OCI-LY7 (cell line): ENCODE data around the gene CCDC73. TPM values are rescaled to one million over a fixed set of nuclear protein-coding genes. Genes with fewer than 3 reads are reported as not detected.

Experiments used
- BruUV-seq: library from RNA; stranded (reverse); fragments of 400-500 nt; replicated peaks from 2 replicates; lab custom pipeline; 2021; lab: Mats Ljungman, UMichigan
- CTCF ChIA-PET: fragments of 300-600 bp; sonication (Branson Sonifier 250); formaldehyde crosslinking; loops from one replicate; lab custom pipeline; 2022; ENCODE audit warnings: antibody characterized with exemption; ENCODE audit not compliant: unreplicated experiment; lab: Charles Lee
- POLR2A ChIA-PET: fragments of 300-600 bp; sonication (Branson Sonifier 250); formaldehyde crosslinking; loops from one replicate; lab custom pipeline; 2022; ENCODE audit warnings: antibody characterized with exemption; lab: Charles Lee
- DNase-seq: peaks from one replicate; pipeline ENCODE4 v3.0.0-alpha.2; 2015; ENCODE audit warnings: low spot score
- H2AFZ ChIP-seq: fragments of 200-600 bp; sonication (generic), shearing (Covaris generic); 2 replicates; pipeline ENCODE4 v1.6.1; 2014; ENCODE audit warnings: mild to moderate bottlenecking, antibody characterized with exemption, low read length, moderate library complexity
- H3K27ac ChIP-seq: fragments of 200-600 bp; sonication (generic); 2 replicates; pipeline ENCODE4 v1.5.1; 2014; ENCODE audit warnings: mixed run types, low read depth, mild to moderate bottlenecking, moderate library complexity, low read length, inconsistent platforms; ENCODE audit not compliant: poor library complexity, severe bottlenecking
- H3K36me3 ChIP-seq: fragments of 200-600 bp; sonication (generic); 2 replicates; pipeline ENCODE4 v1.6.1; 2014; ENCODE audit warnings: mild to moderate bottlenecking, antibody characterized with exemption, low read length, moderate library complexity, mixed read lengths; ENCODE audit not compliant: insufficient read depth
- H3K4me1 ChIP-seq: fragments of 200-600 bp; sonication (generic); 2 replicates; pipeline ENCODE4 v1.5.1; 2014; ENCODE audit warnings: mild to moderate bottlenecking, low read length; ENCODE audit not compliant: insufficient read depth, poor library complexity, severe bottlenecking
- H3K4me2 ChIP-seq: fragments of 200-600 bp; sonication (generic); 2 replicates; pipeline ENCODE4 v1.6.1; 2014; ENCODE audit warnings: mild to moderate bottlenecking, low read length
- H3K4me3 ChIP-seq: fragments of 200-600 bp; sonication (generic); 2 replicates; pipeline ENCODE4 v1.5.1; 2014; ENCODE audit warnings: mild to moderate bottlenecking, low read depth, low read length; ENCODE audit not compliant: poor library complexity, severe bottlenecking
- H3K79me2 ChIP-seq: fragments of 200-600 bp; sonication (generic); 2 replicates; pipeline ENCODE4 v1.6.1; 2016; ENCODE audit warnings: low read depth, mild to moderate bottlenecking, low read length, moderate library complexity, mixed read lengths; ENCODE audit not compliant: insufficient read depth
- H3K9me2 ChIP-seq: fragments of 200-600 bp; sonication (generic); 2 replicates; pipeline ENCODE4 v1.6.1; 2016; ENCODE audit warnings: mild to moderate bottlenecking, low read length, mixed read lengths; ENCODE audit not compliant: insufficient read depth
- H3K9me3 ChIP-seq: fragments of 200-600 bp; sonication (generic); 2 replicates; pipeline ENCODE4 v1.6.1; 2014; ENCODE audit warnings: mild to moderate bottlenecking, mixed run types, low read length, mixed read lengths
- H4K20me1 ChIP-seq: fragments of 200-600 bp; sonication (generic); 2 replicates; pipeline ENCODE4 v1.6.1; 2014; ENCODE audit warnings: mild to moderate bottlenecking, antibody characterized with exemption, low read length, moderate library complexity, mixed read lengths; ENCODE audit not compliant: insufficient read depth
- EZH2phosphoT487 ChIP-seq: fragments of 200-600 bp; sonication (generic); IDR thresholded peaks from 2 replicates; pipeline ENCODE4 v1.6.1; 2018; ENCODE audit warnings: low read depth, borderline replicate concordance, mild to moderate bottlenecking, mixed run types, antibody characterized with exemption, low read length, moderate library complexity, mixed read lengths
- intact Hi-C: fragments of 100-400 bp; cut with micrococcal nuclease; formaldehyde crosslinking; loops from one replicate; pipeline ENCODE4 v1.10.0; 2022; ENCODE audit not compliant: unreplicated experiment
- total RNA-seq, 2 experiments: library from RNA; depleted of rRNA in 1 of 2; stranded (reverse); fragments of >200 nt in 1 of 2; shearing (Covaris generic) in 1 of 2; gene quantifications; 2 replicates each; pipeline ENCODE4 v1.2.3, GENCODE V29; 2014 to 2022
- TF ChIP-seq, protein P1 (sequence below): fragments of 200-600 bp; sonication (generic); conservative IDR thresholded peaks from 2 replicates; pipeline ENCODE4 v1.5.1; 2014; ENCODE audit warnings: mild to moderate bottlenecking, antibody characterized with exemption, low read length, moderate library complexity, mixed read lengths

Gene CCDC73
- total RNA-seq, 2 experiments from 2014 or later = not detected

DNA sequence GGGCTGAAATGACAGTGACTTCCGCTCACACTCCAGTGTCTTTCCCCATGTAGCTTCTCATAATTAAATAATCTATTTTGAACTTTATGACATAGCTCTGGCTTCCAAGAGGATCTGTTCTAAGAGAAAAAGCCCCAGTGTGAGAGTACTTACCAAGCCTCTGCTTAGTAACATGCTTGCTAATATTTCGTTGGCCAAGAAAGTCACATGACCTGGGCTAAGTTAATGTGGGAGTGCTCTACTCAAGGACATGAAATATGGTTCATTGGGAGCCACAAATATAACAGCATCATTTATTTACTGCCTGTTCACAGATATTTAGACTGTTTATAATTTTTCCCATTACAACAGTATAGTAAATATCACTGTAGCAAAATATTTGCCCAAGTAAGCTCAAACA lies 42.5 kb downstream of the CCDC73 start:
- Histone ChIP-seq H4K20me1 (no peaks in the 10 kb centered on the region), H3K27ac (no peak overlapping the region), H3K9me3 (no peaks in the 10 kb centered on the region), H3K4me1 (no peaks in the 10 kb centered on the region), H3K79me2 (no peaks in the 10 kb centered on the region), H2AFZ (no peak overlapping the region), H3K4me2 (no peak overlapping the region), H3K9me2 (no peaks in the 10 kb centered on the region), H3K4me3 (no peak overlapping the region), H3K36me3 (no peaks in the 10 kb centered on the region)
- intact Hi-C loops = no loop called here
- TF ChIP-seq EZH2phosphoT487 = no peak
- TF ChIP-seq, protein P1, sequence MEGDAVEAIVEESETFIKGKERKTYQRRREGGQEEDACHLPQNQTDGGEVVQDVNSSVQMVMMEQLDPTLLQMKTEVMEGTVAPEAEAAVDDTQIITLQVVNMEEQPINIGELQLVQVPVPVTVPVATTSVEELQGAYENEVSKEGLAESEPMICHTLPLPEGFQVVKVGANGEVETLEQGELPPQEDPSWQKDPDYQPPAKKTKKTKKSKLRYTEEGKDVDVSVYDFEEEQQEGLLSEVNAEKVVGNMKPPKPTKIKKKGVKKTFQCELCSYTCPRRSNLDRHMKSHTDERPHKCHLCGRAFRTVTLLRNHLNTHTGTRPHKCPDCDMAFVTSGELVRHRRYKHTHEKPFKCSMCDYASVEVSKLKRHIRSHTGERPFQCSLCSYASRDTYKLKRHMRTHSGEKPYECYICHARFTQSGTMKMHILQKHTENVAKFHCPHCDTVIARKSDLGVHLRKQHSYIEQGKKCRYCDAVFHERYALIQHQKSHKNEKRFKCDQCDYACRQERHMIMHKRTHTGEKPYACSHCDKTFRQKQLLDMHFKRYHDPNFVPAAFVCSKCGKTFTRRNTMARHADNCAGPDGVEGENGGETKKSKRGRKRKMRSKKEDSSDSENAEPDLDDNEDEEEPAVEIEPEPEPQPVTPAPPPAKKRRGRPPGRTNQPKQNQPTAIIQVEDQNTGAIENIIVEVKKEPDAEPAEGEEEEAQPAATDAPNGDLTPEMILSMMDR = no peak
- CTCF ChIA-PET = no interaction called here
- POLR2A ChIA-PET = interaction anchor here (0.6 to 1.4 kb wide), 3 partner anchors 37 to 172 kb away, joined by 3 to 8 read pairs (median 4); no protein-coding TSS in a partner anchor
- BruUV-seq = no TSS peak
- DNase-seq = no peak

DNA sequence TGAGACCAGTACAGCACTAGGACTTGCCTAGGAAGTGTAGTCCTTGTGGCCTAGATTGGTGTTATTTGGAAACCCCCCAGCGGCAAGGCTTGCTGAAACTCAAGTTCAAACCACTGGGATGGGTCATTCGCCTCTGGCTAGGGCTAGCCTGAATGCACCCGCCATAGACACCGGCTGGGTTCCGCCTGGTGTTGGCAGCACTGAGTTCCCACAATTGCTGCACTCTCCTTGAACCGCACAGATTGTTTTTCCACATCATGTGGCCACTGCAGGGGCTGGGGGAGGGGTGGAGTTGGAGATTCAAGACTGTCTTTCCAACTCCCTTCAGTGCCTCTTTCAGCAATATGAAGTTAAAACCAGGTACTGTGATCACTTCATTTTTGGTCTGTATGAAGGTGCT lies 43.1 kb downstream of the CCDC73 start:
- Histone ChIP-seq H4K20me1 (no peaks in the 10 kb centered on the region), H3K9me2 (no peaks in the 10 kb centered on the region), H3K36me3 (no peaks in the 10 kb centered on the region), H3K9me3 (no peaks in the 10 kb centered on the region), H2AFZ (no peak overlapping the region), H3K27ac (no peak overlapping the region), H3K4me3 (no peak overlapping the region), H3K4me2 (no peak overlapping the region), H3K79me2 (no peaks in the 10 kb centered on the region), H3K4me1 (no peaks in the 10 kb centered on the region)
- POLR2A ChIA-PET = no interaction called here
- TF ChIP-seq EZH2phosphoT487 = no peak
- TF ChIP-seq, protein P1 = no peak
- intact Hi-C loops = no loop called here
- no peak for DNase-seq
- BruUV-seq = no TSS peak
- CTCF ChIA-PET = no interaction called here

DNA sequence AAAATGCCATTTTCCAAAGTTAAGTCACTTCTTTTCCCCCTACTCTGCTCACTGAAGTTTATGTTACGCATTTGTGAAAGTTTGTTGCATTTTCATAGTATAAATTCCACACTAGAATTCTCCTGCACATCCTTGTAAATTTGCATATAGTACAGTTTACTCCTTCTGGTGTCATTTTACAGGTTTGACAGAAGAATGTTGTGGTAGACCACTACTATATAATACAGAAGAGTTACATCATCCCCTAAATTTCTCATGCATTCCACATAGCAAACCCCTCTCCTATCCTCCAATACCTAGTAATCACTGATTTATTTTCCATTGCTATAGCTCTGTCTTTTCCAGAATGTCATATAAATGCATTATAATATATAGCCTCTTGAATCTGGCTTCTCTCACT lies 64.5 kb downstream of the CCDC73 start:
- BruUV-seq = no TSS peak
- Histone ChIP-seq H3K27ac (no peak overlapping the region), H3K36me3 (no peaks in the 10 kb centered on the region), H3K4me3 (no peak overlapping the region), H3K79me2 (no peaks in the 10 kb centered on the region), H3K9me2 (no peaks in the 10 kb centered on the region), H3K4me2 (no peak overlapping the region), H3K9me3 (no peaks in the 10 kb centered on the region), H2AFZ (no peak overlapping the region), H4K20me1 (no peaks in the 10 kb centered on the region), H3K4me1 (no peaks in the 10 kb centered on the region)
- no peak for DNase-seq
- ChIA-PET CTCF (no interaction called here), POLR2A (no interaction called here)
- intact Hi-C loops = no loop called here
- TF ChIP-seq, protein P1 = no peak
- no peak for TF ChIP-seq EZH2phosphoT487
